GM18870 (cell line): ENCODE measurements around the gene PIAS1.

Experiments
- ATAC-seq: cut with Tn5 transposase; IDR thresholded peaks from one replicate; pipeline ENCODE4 v1.9.1; 2021; ENCODE audit warnings: moderate library complexity; ENCODE audit not compliant: unreplicated experiment

PIAS1 gene

DNA sequence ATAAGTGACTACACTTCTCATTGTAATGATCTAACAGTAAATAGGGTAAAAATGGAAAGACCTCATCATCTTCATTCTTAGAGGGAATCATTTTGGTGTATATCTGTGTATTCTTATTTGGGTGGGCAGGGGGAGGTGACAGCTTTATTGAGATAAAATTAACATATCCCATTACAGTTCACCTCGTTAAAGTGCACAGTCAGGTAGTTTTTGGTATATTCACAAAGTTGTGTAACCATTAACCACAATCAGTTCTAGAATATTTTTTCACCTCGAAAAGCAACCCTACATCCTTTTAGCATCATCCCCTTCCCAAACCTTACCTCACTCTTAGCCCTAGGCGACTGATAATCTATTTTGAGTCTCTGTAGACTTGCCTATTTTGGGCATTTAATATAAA is 8.1 kb downstream of the PIAS1 start:
- no peak for ATAC-seq

DNA sequence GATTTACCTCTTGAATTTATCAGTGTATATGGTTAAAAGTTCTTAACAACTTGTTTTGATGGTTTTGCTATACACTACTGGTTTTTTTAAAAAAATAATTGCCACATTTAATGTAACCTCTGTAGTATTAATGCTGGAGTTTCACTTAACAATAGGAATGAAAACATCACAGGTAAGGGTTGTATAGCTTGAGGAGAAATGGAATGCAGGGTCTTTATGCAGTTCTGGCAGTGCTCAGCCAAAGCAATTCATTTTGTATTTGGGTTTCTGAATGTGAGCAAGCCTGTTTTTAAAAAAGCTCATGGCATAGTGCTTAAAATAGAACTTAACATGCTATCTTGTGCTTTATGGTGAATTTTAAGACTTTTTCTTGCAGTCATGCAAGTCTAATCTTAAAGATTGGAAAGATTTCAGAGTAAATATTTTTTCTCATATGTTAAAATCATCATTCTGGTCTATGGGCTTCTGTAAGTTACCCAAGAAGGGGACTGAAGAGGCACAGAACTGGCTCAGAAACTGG is 8.9 kb downstream of the PIAS1 start:
- ATAC-seq, result no peak

DNA sequence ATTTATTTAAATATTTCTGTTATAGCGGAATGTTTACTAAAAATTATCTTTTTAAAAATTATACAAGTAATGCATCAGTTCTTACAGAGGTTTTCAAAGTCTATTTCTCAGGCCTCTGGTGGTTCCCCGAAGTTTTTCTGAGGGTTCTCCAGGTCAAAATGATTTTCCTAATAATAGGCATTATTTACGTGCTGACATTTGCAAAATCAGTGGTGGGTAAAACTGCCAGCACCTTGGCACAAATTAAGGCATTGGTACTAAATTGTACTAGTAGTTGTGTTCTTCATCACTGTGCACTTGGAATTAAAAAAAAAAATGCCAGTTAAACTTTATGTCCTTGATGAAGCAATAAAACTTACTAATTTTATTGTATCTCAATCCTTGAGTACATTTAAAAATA is 9.5 kb downstream of the PIAS1 start:
- ATAC-seq, result no peak

DNA sequence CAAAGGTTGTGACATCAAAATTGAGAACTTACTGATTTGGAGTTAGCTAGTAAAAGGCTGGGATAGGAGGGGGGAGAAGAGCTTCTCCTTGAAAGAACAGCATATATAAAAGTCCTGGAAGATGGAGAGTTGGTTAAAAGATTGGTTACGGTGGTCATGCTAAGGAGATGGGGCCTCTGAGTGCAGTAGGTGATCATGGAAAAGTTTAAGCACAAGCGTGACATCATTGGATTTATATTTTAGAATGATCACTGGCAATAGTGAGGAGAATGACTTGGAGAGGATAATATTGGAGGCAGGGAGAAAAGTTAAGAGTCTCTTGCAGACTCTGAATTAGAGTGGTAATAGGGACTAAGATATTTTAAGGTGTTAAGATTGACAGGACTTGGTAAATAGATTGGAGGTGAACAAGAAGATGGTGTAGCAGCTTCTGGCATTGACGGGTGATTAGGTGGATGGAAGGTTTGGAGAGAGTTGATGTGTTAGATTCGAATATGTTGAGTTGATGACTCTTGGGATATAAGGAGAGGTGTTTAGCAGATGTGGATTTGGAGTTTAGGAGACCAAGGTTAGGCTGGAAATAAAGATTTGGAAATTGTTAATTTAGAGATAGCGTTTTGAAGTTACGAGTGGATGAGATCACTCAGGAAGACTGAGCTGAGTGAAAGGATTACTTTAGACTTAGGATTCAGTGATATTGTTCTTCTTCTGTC is 19.6 kb downstream of the PIAS1 start:
- no peak for ATAC-seq

DNA sequence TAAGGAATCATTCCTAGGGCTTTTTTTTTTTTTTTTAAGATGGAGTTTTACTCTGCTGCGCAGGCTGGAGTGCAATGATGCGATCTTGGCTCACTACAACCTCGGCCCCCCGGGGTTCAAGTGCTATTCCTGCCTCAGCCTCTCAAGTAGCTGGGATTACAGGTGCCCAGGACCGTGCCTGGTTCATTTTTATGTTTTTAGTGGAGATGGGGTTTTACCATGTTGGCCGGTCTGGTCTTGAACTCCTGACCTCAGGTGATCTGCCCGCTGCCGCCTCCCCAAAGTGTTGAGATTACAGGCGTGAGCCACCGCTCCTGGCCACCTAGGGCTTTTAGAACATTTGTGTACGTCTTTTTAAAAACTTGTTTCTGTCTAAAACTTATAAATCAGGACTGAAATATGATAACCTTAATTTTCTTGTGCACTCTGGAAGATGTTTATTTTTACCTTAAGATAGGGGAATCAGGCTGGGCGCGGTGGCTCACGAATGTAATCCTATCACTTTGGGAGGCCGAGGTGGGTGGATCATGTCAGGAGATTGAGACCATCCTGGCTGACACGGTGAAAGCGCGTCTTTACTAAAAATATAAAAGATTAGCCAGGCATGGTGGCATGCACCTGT is 21.8 kb downstream of the PIAS1 start:
- ATAC-seq, result no peak

DNA sequence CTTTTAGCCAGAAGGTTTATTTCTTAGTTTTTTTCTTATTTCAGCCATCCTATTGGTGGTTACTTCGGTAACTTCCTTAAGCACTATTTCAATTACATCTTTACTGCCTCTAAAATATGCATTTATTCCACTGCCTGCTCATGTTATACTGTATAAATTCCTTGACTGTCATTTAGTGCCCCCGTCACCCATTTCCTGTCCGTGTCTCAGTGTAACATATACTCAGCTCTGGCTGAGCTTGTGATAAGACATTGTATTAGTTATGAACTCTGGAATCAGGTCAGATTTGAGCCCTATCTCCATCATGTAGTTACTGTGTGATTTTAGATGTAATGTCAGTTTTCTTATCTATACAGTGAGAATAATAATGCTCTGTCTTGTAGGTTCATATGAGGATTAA is 24.2 kb downstream of the PIAS1 start:
- ATAC-seq, result no peak

DNA sequence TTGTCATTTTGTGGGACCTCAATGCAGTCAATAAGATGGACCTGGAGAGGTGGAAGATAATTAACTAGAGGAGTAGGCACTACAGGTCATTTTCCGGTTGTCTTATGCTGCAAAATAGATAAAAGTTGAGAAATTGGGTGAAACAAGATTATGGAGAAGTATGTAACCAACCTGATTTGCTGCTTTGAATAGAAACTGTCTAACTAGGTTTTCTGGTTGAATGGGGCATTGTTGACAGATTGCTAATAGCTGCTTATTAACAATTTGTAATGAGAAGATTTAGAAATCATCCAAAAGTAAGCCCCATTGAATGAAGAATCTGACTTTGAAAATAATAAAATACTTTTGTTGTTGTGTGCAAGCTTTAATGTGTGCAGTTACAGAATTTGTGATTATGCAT is 26.2 kb downstream of the PIAS1 start:
- ATAC-seq, result no peak

DNA sequence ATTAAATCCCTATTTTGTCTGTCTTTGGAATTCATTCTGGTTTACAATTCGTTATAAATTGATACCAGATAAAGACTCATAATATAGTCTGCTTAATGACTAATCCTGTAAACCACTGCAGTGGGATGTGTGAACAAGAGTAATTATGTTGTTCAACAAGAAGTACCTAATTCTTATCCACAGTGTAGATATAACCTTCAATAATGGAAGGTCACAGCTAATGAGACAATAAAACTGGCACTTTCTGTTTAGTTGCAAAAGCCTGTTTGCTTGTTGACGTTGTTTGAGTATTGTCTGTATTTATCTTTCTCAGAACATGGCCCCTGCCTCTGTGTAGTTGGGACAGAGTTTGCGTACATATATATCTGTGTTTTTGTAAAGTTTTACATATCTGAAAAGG is 26.7 kb downstream of the PIAS1 start:
- ATAC-seq, result no peak

DNA sequence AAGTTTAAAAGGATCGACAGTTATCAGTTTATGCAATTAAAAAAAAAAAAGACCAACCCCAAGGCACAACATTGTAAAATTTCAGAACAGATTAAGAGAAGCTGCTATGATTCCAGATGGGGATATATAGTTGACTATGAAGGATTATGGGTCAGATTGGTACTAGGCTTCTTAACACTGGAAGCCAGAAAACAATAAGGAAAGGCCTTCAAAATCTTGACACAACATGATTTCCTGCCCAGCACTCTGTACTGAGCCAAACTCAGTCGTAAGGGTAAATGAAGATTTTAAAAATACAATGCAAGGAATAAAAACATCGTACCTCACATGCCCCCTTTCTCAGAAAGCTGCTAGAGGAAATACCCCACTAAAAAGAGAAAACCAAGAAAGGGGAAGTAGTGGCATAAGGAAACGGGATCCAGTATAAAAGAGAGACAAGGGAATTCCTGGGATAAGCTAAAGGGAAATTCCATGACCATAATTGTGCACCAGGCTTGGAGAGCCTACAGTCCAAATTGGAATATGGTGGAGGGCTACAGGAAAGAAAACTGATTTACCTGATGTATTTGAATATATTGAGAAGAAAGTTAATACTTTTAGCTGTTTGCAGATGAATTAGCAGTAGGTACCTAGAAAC is 27.9 kb downstream of the PIAS1 start:
- ATAC-seq, result no peak

DNA sequence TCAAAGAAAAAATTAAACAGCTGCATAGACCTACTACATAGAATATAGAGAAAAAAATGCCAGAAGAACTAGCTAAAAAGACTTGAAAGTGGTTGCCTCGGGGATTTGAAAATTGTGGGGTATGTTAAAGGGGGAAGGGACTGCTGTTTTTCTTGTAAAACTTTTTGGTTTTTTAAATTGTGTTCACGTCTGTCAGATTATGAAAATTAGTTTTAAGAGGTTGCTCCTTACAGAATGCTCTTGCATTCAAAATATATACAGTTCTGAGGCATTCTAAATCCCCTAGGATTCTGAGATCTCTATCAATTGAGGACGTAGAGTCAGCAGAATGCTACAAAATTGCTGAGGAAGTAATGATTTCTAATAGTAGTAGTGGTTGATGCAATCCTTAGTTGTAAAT is 28.6 kb downstream of the PIAS1 start:
- no peak for ATAC-seq

DNA sequence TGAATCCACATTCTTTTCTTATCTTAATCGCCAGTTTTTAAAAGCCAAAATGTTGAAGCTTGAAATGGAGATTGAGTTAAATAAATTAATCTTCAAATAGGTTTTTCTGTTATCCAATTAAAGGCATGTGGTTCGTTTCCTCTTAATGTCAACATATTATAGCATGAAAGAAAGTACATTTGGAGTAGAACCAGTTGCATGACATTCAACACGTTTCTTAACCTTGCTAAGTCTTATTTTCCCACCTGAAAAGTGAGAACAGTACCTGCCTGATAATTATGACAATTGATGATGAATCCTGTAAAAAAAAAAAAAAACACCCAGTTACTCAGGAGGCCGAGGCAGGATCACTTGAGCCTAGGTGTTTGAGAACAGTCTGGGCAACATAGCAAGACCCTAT is 29.3 kb downstream of the PIAS1 start:
- no peak for ATAC-seq

DNA sequence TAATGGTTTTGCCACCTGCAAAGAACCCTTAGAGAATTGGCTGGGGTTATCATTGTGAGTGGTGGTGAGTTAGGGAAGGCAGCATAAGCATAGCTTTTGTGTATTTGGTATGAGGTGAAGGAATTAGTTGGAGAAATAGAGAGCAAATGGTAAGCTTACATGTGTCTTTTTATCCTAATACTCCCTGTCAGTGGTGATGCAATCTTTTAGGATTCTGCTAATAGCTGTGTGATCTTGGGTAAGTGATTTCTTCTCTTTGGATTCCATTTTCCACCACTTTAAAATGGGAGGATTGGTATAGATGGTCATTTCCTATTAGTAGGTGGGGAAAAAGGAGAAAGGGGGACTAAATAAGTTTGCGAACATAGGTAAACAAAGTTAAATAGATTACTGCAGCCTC is 30.9 kb downstream of the PIAS1 start:
- no peak for ATAC-seq

DNA sequence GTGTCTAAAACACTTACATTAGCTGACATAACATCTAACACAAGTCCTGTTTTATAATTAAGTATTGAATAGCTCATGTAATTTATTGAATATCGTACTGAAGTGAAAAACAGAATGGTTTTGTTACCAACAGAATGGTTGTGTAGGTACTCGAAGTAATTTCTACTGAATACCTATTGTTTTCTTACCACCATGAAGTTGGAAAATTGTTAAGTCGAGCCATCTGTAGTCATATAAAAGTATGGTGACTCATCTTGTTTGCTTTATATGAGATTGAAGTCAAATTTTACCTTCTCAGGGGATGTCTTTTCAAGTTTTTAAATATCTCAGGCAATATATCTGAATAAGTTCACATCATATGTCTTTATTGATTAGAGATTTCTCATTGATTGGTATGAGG is 37.6 kb downstream of the PIAS1 start:
- ATAC-seq, result no peak

DNA sequence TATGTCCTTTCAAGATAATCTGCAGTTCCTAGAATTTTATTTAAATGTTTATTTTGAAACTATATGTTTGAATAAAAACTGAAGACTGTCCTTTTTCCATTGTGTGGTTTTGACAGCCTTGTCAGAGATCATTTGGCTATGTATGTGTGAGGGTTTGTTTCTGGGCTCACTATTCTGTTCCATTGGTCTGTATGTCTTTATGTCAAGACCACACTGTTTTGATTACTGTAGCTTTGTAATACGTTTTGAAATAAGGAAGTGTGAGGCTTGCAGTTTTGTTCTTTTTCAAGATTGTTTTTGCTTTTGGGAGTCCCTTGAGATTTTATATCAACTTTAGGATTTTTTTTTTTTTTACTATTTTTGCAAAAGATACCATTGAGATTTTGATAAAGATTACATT is 42.0 kb downstream of the PIAS1 start:
- ATAC-seq, result no peak

DNA sequence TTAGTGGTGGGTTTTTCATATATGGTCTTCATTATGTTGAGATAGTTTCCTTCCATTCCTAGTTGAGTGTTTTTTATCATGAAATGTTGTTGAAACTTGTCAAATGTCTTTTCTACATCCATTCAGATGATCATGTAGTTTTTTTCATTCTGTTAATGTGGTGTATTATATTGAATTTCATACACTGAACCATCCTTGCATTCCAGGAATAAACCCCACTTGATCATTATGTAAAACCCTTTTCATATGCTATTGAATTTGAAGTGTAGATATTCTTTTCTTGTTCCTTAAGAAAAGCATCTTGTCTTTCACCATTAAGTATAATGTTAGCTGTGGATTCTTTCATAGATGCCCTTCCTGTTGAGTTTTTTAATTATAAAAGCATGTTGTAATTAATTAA is 42.9 kb downstream of the PIAS1 start:
- no peak for ATAC-seq

DNA sequence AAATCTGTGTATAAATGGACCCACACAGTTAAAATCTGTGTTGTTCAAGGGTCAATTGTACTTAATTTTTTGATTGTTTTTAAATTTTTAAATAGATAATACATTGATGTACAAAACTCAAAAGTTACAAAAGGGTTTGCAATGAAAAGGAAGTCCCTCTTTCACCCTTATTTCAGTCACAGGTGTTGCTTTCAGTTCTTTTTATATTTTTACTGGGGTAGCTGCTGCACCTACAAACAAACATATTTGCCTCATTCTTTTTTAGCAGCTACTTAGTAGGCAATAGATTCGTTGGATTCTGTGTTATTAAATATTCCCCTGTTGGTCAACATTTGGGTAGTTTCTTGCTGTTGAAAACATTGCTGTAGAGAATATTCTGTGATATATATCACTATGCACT is 44.4 kb downstream of the PIAS1 start:
- no peak for ATAC-seq

DNA sequence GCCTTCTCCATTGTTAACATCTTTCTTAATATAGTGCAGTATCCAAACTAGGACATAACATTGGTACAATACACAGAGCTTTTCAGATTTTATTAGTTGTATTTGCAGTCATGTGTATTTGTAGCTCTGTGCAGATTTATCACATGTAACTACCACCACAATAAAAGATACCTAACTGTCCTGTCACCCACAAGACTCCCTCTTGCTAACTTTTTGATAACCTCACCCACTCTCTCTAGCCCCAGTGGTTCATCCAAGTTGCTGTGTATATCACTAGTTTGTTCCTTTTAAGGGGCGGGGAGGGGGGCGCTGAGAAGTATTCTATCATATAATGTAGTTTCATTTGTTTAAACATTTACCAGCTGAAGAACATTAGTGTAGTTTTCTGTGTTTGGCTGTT is 46.1 kb downstream of the PIAS1 start:
- ATAC-seq, result no peak

DNA sequence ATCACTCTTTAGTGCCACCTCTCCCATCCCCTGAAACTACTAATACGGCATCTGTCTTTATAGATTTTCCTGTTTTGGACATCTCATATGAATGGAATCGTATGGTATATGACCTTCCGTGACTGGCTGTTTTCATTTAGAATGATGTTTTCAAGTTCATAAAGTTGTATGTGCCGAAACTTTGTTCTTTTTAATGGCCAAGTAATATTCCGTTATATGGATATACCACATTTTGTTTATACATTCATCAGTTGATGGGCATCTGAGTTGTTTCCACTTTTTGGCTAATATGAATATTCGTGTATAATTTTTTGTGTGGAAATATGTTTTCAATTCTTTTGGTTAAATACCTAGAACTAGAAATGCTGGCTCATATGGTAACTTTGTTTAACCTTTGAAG is 49.5 kb downstream of the PIAS1 start:
- no peak for ATAC-seq

DNA sequence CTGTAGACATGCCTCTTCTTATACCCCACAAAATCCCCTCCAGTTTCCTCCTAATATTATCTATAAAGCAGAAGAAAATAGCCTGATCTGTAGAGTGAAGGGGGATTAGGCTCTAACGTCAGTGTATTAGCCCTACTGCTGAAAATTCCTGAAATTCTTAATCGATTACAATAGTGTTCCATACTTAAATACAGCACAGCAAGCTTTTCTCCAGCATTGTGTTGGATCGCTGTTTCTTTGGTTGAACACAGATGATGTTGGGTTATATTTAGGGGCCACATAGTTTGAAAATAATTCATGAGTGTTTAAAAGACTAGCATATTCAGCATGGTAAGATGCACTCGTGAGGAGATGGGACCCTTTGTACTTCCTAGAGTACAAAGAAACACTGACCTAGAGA is 52.5 kb downstream of the PIAS1 start:
- no peak for ATAC-seq

DNA sequence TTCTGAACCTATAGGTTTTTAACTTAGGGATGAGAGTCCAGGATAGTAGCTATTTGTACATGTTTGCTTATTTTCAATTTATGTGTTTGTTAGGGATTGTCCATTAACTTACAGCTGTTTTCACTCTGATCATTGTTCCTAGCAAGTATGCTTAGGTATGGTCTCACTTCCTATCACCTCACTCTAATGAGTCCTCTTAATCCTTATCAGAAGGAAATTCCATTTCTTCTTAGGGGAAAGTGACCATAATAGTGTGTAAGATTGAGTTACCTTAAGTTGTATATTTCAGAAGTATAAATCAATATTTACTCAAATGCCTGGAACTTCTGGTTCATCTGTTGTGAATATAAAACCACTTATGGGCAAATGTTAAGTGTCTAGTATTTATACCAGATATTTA is 53.0 kb downstream of the PIAS1 start:
- ATAC-seq, result no peak

DNA sequence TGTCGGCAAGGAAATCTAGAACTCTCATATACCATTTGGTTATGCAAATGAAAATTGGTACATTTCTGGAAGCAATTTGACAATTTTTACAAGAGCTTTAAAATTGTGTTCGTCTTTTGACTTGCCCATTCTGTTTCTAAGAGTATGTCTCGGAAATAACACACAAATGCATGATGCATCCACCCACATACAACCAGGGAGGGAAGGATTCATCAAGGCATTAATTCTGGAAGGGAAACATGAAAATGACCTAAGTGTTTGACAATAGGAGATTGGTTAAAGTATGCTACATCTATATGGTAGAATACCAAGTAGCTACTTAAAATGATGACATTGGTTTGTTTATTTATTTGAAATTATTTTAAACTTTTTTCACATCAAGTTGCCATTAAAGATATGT is 58.6 kb downstream of the PIAS1 start:
- ATAC-seq, result no peak

DNA sequence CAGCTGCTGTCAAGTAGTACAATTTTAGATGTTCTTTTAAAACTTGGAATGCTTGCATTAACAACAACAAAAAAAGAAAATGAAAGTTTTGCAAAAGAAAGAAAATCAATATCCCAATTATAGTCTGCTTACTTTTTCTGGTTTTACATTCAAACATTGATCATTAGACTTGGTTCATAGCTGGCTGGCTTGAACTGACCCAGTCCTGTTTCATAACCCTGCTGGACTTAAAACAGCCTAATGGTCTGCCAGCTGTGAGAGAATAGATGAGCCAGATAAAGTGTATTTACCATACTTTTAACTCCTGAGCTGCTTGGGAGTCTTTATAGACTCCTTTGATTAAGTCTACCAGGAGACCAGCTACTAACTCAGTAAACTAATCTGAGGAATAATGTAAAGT is 59.2 kb downstream of the PIAS1 start:
- no peak for ATAC-seq
